Adrenal gland (tissue), 12 donors: Measurements from ENCODE around the gene KEL. TPM values are rescaled to one million over a fixed set of nuclear protein-coding genes. Genes with fewer than 3 reads are reported as not detected.
"Not testable (repeated sequence)": the region's sequence is repeated elsewhere in the genome, so short reads cannot be mapped to it uniquely, and the experiment has no call there.

ENCODE experiments used
- DNase-seq, 7 donors: peaks; one replicate each; pipeline ENCODE4 v3.0.0-alpha.2; 2019 to 2020
- H3K27ac ChIP-seq, 5 donors: fragments of 200-600 bp; sonication (generic) in 4 of 5; 1 replicate in 3 of 5; 2 replicates in 2 of 5; pipeline versions ENCODE4 v1.5.1 to v1.8.0; 2016 to 2020; ENCODE audit warnings: mild to moderate bottlenecking in 1 of 5
- H3K27me3 ChIP-seq: fragments of 200-600 bp; 2 replicates; pipeline ENCODE4 v1.8.0; 2021
- H3K36me3 ChIP-seq, 2 donors: fragments of 200-600 bp; replicated peaks in 1 of 2; 1 replicate in 1 of 2; 2 replicates in 1 of 2; pipeline versions ENCODE4 v1.5.1 to v1.8.0; 2018 to 2022
- H3K4me1 ChIP-seq, 2 donors: fragments of 200-600 bp; replicated peaks in 1 of 2; 1 replicate in 1 of 2; 2 replicates in 1 of 2; pipeline versions ENCODE4 v1.5.1 to v1.8.0; 2018 to 2021
- H3K4me3 ChIP-seq, 4 donors: fragments of 200-600 bp; sonication (generic) in 3 of 4; one replicate each; pipeline ENCODE4 v1.5.1; 2016 to 2018
- H3K9me3 ChIP-seq, 3 donors: fragments of 200-600 bp; sonication (generic) in 1 of 3; replicated peaks in 1 of 3; 1 replicate in 2 of 3; 2 replicates in 1 of 3; pipeline versions ENCODE4 v1.5.1 to v1.8.0; 2016 to 2021
- CTCF ChIP-seq, 6 experiments: fragments of 450-650 bp in 4 of 6; fragments of 200-600 bp in 2 of 6; sonication (generic) in 1 of 6; IDR thresholded peaks; 1 replicate in 5 of 6; 2 replicates in 1 of 6; pipeline versions ENCODE4 v1.5.1 to v1.8.0; 2016 to 2021; ENCODE audit warnings: antibody characterized with exemption in 6 of 6, mild to moderate bottlenecking in 2 of 6, moderate library complexity in 1 of 6
- POLR2A ChIP-seq, 2 donors: fragments of 450-650 bp; IDR thresholded peaks; one replicate each; pipeline ENCODE4 v1.6.1; 2017; ENCODE audit warnings: antibody characterized with exemption in 2 of 2, mild to moderate bottlenecking in 2 of 2, moderate library complexity in 1 of 2
- WGBS, 4 donors: extraction: QIAGEN DNeasy Blood & Tissue Kit in 2 of 4; methylation state at CpG; one replicate each; pipeline versions ENCODE4 v1.1.5 to v1.1.7; 2013 to 2017; 5-methylcytosine and 5-hydroxymethylcytosine counted together
- intact Hi-C, 2 donors: fragments of 100-400 bp; cut with DNase I; formaldehyde crosslinking; loops; one replicate each; pipeline versions ENCODE4 v1.14.1 to v1.15.0; 2022 to 2023
- polyA plus RNA-seq, 3 donors: library from polyadenylated mRNA; stranded (reverse); fragments of 200-250 nt in 2 of 3; fragments of 350-450 nt in 1 of 3; fragmentation: Illumina TruSeq in 1 of 3; extraction: RNeasy Lipid Tissue Mini Kit (QIAGEN cat#74804) in 1 of 3; gene quantifications; one replicate each; pipeline ENCODE4 v1.2.3, GENCODE V29; 2013 to 2014
- total RNA-seq, 9 donors: library from RNA; depleted of rRNA in 4 of 9; stranded (reverse); fragments of >200 nt in 4 of 9; fragments of 120-200 nt in 1 of 9; fragmentation: NEBNext Ultra II Directional in 1 of 9; extraction: Animal tissue kit (Norgen Biotek cat#: 25700) in 1 of 9; gene quantifications; one replicate each; pipeline versions ENCODE4 v1.1.0 to v1.2.4, GENCODE V29; 2013 to 2023
- donor health status: healthy with polysubstance abuse.
- donor health status: Bipolar disorder and iron deficiency.
- donor health status: DM: yes; HTN: yes; CAD: no.
- donor health status: DM: no; HTN: no; CAD: no.
- donor health status: DM: no; HTN: no; CAD: no.
- donor health status: DM: yes; HTN: yes; CAD: no.

The KEL gene
- total and polyA plus RNA-seq, 12 donors, result 0.15 to 1.2 (median 0.55) TPM; not detected in 5

GRCh38 chr7:142984297-142984696 lies 22.1 kb upstream of the KEL start:
- no peaks in the 10 kb centered on the region for H3K27me3 ChIP-seq
- H3K36me3 ChIP-seq, result no peaks in the 10 kb centered on the region
- 88 to 90% (median 88%) methylated on average over 1 of the region's 1 CpG; no CpG with 5 or more reads in 1 of the 4 donors for WGBS, 4 donors
- no peaks in the 10 kb centered on the region for H3K4me1 ChIP-seq
- no peaks in the 10 kb centered on the region for H3K9me3 ChIP-seq
- TF ChIP-seq POLR2A (IDR thresholded peaks at IDR 0.05) (no peak), CTCF (IDR thresholded peaks at IDR 0.05) (no peak)
- H3K27ac ChIP-seq, result no peak overlapping the region
- no peak overlapping the region for H3K4me3 ChIP-seq
- intact Hi-C loops, result no loop called here
- no peak for DNase-seq

- Histone ChIP-seq H3K4me3 (no peak overlapping the region), H3K4me1 (no peaks in the 10 kb centered on the region), H3K27ac (no peak overlapping the region), H3K27me3 (no peaks in the 10 kb centered on the region), H3K9me3 (no peaks in the 10 kb centered on the region), H3K36me3 (no peaks in the 10 kb centered on the region)
- intact Hi-C loops, result no loop called here
- DNase-seq, result no peak
- WGBS, 4 donors, result 83 to 94% (median 89%) methylated on average over 1 of the region's 1 CpG; no CpG with 5 or more reads in 1 of the 4 donors
- TF ChIP-seq CTCF (IDR thresholded peaks at IDR 0.05), result no peak
- TF ChIP-seq POLR2A (IDR thresholded peaks at IDR 0.05), result no peak
Observed at GRCh38 chr7:142983825-142984224, 21.7 kb upstream of the KEL start.

- H3K27me3 ChIP-seq, intact Hi-C loops, DNase-seq, H3K4me3 ChIP-seq, H3K4me1 ChIP-seq, H3K27ac ChIP-seq, H3K36me3 ChIP-seq, H3K9me3 ChIP-seq: not testable (repeated sequence)
- WGBS, 4 donors, result 75 to 79% (median 78%) methylated on average over 4 of the region's 4 CpGs
Observed at GRCh38 chr7:142978402-142978801, 16.2 kb upstream of the KEL start.

GRCh38 chr7:142974626-142975025 lies 12.5 kb upstream of the KEL start:
- Histone ChIP-seq H3K27ac (no peak overlapping the region), H3K4me1 (no peaks in the 10 kb centered on the region), H3K36me3 (no peaks in the 10 kb centered on the region), H3K9me3 (no peaks in the 10 kb centered on the region), H3K27me3 (no peaks in the 10 kb centered on the region), H3K4me3 (no peak overlapping the region)
- DNase-seq, result no peak
- whole genome bisulfite sequencing, 4 donors, result 66 to 84% (median 74%) methylated on average over 3 of the region's 3 CpGs
- TF ChIP-seq CTCF (IDR thresholded peaks at IDR 0.05) (no peak), POLR2A (IDR thresholded peaks at IDR 0.05) (no peak)
- intact Hi-C loops, result no loop called here

- no peak overlapping the region for H3K4me3 ChIP-seq
- TF ChIP-seq POLR2A (IDR thresholded peaks at IDR 0.05) (no peak), CTCF (IDR thresholded peaks at IDR 0.05) (no peak)
- no peaks in the 10 kb centered on the region for H3K9me3 ChIP-seq
- no peak overlapping the region for H3K27ac ChIP-seq
- intact Hi-C loops, result no loop called here
- 55 to 65% (median 61%) methylated on average over 4 of the region's 4 CpGs for WGBS, 4 donors
- H3K4me1 ChIP-seq, result no peaks in the 10 kb centered on the region
- no peaks in the 10 kb centered on the region for H3K36me3 ChIP-seq
- H3K27me3 ChIP-seq, result no peaks in the 10 kb centered on the region
- DNase-seq, result no peak
Observed at GRCh38 chr7:142969183-142969582, 7.0 kb upstream of the KEL start.
